B cell (primary cell): Measurements from ENCODE around the gene CALML6. TPM values are rescaled to one million over a fixed set of nuclear protein-coding genes. Genes with fewer than 3 reads are reported as not detected.

Experiments used
- ATAC-seq: fragments of 200-7000 bp; cut with Tn5 transposase; one replicate; pipeline ENCODE4 v1.10.0; 2021; ENCODE audit warnings: low read depth, mild to moderate bottlenecking, moderate number of reproducible peaks, moderate library complexity
- CTCF ChIA-PET: fragments of 350-600 bp; sonication (Branson Sonifier 250); formaldehyde crosslinking; loops from one replicate; lab custom pipeline; 2021; ENCODE audit warnings: antibody characterized with exemption, inconsistent platforms; lab: Charles Lee
- POLR2A ChIA-PET: fragments of 350-600 bp; sonication (Branson Sonifier 250); formaldehyde crosslinking; loops from one replicate; lab custom pipeline; 2021; ENCODE audit warnings: antibody characterized with exemption; lab: Charles Lee
- DNase-seq: peaks from one replicate; pipeline ENCODE4 v3.0.0; 2013
- H2AFZ ChIP-seq: 2 replicates; pipeline ENCODE4 v1.6.1; 2012; ENCODE audit warnings: mild to moderate bottlenecking, low read depth, low read length; ENCODE audit not compliant: insufficient read depth, poor library complexity, severe bottlenecking
- H3K27ac ChIP-seq, 2 donors: 1 replicate in 1 of 2; 2 replicates in 1 of 2; pipeline ENCODE4 v1.5.1; 2012 to 2013; ENCODE audit warnings: low read length in 2 of 2, mild to moderate bottlenecking in 2 of 2, moderate library complexity in 1 of 2
- H3K27me3 ChIP-seq, 4 experiments: fragments of 200-600 bp in 1 of 4; sonication (generic) in 1 of 4; replicated peaks in 1 of 4; 1 replicate in 2 of 4; 2 replicates in 2 of 4; pipeline versions ENCODE4 v1.6.1 to v1.7.0; 2013 to 2016; ENCODE audit warnings: low read length in 3 of 4, mild to moderate bottlenecking in 2 of 4, mixed read lengths in 1 of 4, moderate library complexity in 1 of 4; ENCODE audit not compliant: insufficient read depth in 4 of 4, control insufficient read depth in 3 of 4; ENCODE audit errors: control extremely low read depth in 1 of 4
- H3K36me3 ChIP-seq, 2 experiments: replicated peaks in 1 of 2; 1 replicate in 1 of 2; 2 replicates in 1 of 2; pipeline versions ENCODE4 v1.6.1 to v1.7.1; 2013; ENCODE audit warnings: low read length in 1 of 2; ENCODE audit not compliant: insufficient read depth in 2 of 2, control insufficient read depth in 1 of 2; ENCODE audit errors: control extremely low read depth in 1 of 2, extremely low read depth in 1 of 2
- H3K4me1 ChIP-seq, 2 donors: fragments of 200-600 bp in 1 of 2; sonication (generic) in 1 of 2; 1 replicate in 1 of 2; 2 replicates in 1 of 2; pipeline versions ENCODE4 v1.5.1 to v1.6.1; 2013 to 2017; ENCODE audit warnings: low read length in 2 of 2; ENCODE audit not compliant: control insufficient read depth in 2 of 2, insufficient read depth in 2 of 2
- H3K4me2 ChIP-seq: replicated peaks from 2 replicates; pipeline ENCODE3; 2012; ENCODE audit warnings: mild to moderate bottlenecking, low read depth, low read length; ENCODE audit not compliant: poor library complexity, severe bottlenecking
- H3K4me3 ChIP-seq, 5 experiments: fragments of 200-600 bp in 1 of 5; sonication (generic) in 1 of 5; 1 replicate in 3 of 5; 2 replicates in 2 of 5; pipeline versions ENCODE4 v1.5.1 to v1.7.0; 2011 to 2016; ENCODE audit warnings: low read length in 4 of 5, mild to moderate bottlenecking in 4 of 5, low read depth in 2 of 5, control low read depth in 1 of 5, moderate library complexity in 1 of 5; ENCODE audit not compliant: insufficient read depth in 1 of 5; ENCODE audit errors: control extremely low read depth in 1 of 5, extremely low read depth in 1 of 5
- H3K79me2 ChIP-seq: fragments of 200-600 bp; sonication (generic); one replicate; pipeline ENCODE4 v1.6.0; 2016; ENCODE audit warnings: low read length; ENCODE audit not compliant: control insufficient read depth, insufficient read depth
- H3K9ac ChIP-seq: fragments of 200-600 bp; sonication (generic); 2 replicates; pipeline ENCODE4 v1.6.1; 2017; ENCODE audit warnings: mild to moderate bottlenecking, low read length, moderate library complexity
- H3K9me3 ChIP-seq, 3 donors: one replicate each; pipeline versions ENCODE4 v1.6.1 to v1.7.1; 2013; ENCODE audit warnings: low read length in 2 of 3; ENCODE audit not compliant: control insufficient read depth in 2 of 3, insufficient read depth in 1 of 3; ENCODE audit errors: control extremely low read depth in 1 of 3
- H4K20me1 ChIP-seq: 2 replicates; pipeline ENCODE4 v1.6.0; 2012; ENCODE audit warnings: mild to moderate bottlenecking, low read length; ENCODE audit not compliant: insufficient read depth, control insufficient read depth, poor library complexity, severe bottlenecking
- H3K27ac Mint-ChIP-seq: one replicate; pipeline ENCODE4 v1.8.0; 2021; ENCODE audit warnings: mixed read lengths
- H3K27me3 Mint-ChIP-seq: one replicate; pipeline ENCODE4 v1.8.0; 2021; ENCODE audit warnings: mixed read lengths
- H3K4me1 Mint-ChIP-seq: one replicate; pipeline ENCODE4 v1.8.0; 2021; ENCODE audit warnings: mixed read lengths
- H3K4me3 Mint-ChIP-seq: one replicate; pipeline ENCODE4 v1.8.0; 2021; ENCODE audit warnings: mixed read lengths
- H3K9me3 Mint-ChIP-seq: one replicate; pipeline ENCODE4 v1.8.0; 2022; ENCODE audit warnings: mixed read lengths; ENCODE audit not compliant: insufficient read depth
- EZH2 ChIP-seq: IDR thresholded peaks from 2 replicates; pipeline ENCODE4 v1.6.1; 2012; ENCODE audit warnings: borderline replicate concordance, low read depth, mild to moderate bottlenecking, moderate library complexity, low read length; ENCODE audit not compliant: insufficient read depth, poor library complexity, severe bottlenecking
- WGBS: methylation state at CpG from one replicate; pipeline ENCODE4 v1.1.5; 2013; ENCODE audit warnings: missing lambda C conversion rate; ENCODE audit not compliant: insufficient coverage; 5-methylcytosine and 5-hydroxymethylcytosine counted together
- intact Hi-C: fragments of 100-400 bp; cut with micrococcal nuclease; formaldehyde crosslinking; loops from one replicate; pipeline ENCODE4 v1.10.0; 2022
- polyA plus RNA-seq: library from polyadenylated mRNA; depleted of rRNA; stranded (reverse); fragments of >200 nt; gene quantifications from 2 replicates; pipeline ENCODE4 v1.2.3, GENCODE V29; 2012
- total RNA-seq, 2 donors: library from RNA; stranded (reverse); fragments of 120-200 nt in 1 of 2; gene quantifications; 1 replicate in 1 of 2; 2 replicates in 1 of 2; pipeline versions ENCODE4 v1.2.3 to v1.2.4, GENCODE V29; 2013 to 2022
- TF ChIP-seq, protein P1 (sequence below): fragments of 200-600 bp; IDR thresholded peaks from one replicate; pipeline ENCODE4 v1.8.0; 2022; ENCODE audit warnings: antibody characterized with exemption, mild to moderate bottlenecking

Gene CALML6
- total and polyA plus RNA-seq, 2 donors (not counting 1 experiment from before 2014, with no cell fraction given): 0.64 to 2.0 TPM

DNA sequence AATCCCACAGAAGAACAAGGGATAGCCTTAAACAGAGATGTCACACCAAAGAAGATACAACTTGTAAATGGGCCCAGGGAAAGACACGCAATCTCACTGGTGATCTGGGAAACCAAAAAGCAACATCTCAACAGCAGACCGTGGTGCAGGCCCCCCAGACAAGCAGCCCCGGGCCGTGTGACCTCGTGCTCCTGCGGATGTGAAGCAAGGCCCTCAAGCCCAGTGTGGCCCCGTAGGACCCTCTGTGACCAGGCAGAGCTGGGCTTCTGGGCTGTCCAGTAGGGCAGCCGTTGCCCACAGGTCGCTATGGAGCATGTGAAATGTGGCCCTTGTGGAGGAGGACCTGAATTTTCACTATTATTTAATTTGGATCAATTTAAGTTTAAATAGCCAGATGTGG lies 39.0 kb downstream of the CALML6 start:
- Mint-ChIP-seq H3K27me3 (peaks cover 34% of the 10 kb centered on the region), H3K9me3 (peaks cover 7% of the 10 kb centered on the region), H3K4me1 (no peaks in the 10 kb centered on the region), H3K27ac (no peak overlapping the region), H3K4me3 (no peak overlapping the region)
- no peak overlapping the region for H3K4me2 ChIP-seq
- peaks cover 0 to 17% (median 2%) of the 10 kb centered on the region in 4 experiments for H3K27me3 ChIP-seq
- H3K27ac ChIP-seq: no peak overlapping the region
- H2AFZ ChIP-seq: no peak overlapping the region
- no peak overlapping the region for H3K4me3 ChIP-seq
- ATAC-seq (no peak), DNase-seq (no peak)
- no peaks in the 10 kb centered on the region for H4K20me1 ChIP-seq
- H3K9ac ChIP-seq: no peak overlapping the region
- peaks cover 0 to 16% (median 6%) of the 10 kb centered on the region in 3 donors for H3K9me3 ChIP-seq
- no peak for TF ChIP-seq EZH2
- TF ChIP-seq, protein P1, sequence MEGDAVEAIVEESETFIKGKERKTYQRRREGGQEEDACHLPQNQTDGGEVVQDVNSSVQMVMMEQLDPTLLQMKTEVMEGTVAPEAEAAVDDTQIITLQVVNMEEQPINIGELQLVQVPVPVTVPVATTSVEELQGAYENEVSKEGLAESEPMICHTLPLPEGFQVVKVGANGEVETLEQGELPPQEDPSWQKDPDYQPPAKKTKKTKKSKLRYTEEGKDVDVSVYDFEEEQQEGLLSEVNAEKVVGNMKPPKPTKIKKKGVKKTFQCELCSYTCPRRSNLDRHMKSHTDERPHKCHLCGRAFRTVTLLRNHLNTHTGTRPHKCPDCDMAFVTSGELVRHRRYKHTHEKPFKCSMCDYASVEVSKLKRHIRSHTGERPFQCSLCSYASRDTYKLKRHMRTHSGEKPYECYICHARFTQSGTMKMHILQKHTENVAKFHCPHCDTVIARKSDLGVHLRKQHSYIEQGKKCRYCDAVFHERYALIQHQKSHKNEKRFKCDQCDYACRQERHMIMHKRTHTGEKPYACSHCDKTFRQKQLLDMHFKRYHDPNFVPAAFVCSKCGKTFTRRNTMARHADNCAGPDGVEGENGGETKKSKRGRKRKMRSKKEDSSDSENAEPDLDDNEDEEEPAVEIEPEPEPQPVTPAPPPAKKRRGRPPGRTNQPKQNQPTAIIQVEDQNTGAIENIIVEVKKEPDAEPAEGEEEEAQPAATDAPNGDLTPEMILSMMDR: no peak
- H3K79me2 ChIP-seq: no peaks in the 10 kb centered on the region
- no peaks in the 10 kb centered on the region for H3K36me3 ChIP-seq
- H3K4me1 ChIP-seq: no peaks in the 10 kb centered on the region
- intact Hi-C loops: no loop called here
- CTCF ChIA-PET: no interaction called here
- POLR2A ChIA-PET: no interaction called here
- WGBS: 86% methylated on average over 7 of the region's 9 CpGs

DNA sequence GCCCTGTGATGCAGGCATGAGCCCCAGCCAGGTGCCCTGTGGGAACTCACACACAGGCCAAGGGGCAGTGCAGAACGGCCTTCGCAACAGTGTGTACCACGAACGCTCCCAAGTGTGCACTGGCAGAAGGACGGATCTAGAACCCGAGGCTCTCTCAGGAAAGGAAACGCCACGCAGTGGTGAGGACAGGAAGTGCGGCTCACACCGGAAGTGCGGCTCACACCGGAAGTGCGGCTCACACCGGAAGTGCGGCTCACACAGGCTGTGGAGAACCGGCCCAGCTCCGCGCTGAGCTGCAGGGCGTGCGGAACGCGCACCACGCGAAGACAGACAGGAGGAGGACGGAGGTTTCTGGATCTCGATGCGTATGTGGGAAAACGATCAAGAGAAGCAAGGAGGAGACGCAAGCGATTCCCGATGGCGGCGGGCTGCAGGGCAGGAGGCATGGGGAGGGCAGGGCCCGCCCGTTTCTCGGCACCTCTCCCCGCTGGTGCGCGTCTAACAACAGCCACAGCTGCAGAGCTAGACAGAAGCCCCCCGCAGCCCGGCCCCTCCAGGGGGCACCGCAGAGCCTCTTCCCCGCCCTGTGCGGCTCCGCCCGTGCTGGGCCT lies 39.9 kb downstream of the CALML6 start:
- Histone ChIP-seq H2AFZ (no peak overlapping the region), H3K79me2 (no peaks in the 10 kb centered on the region), H3K9me3 (peaks cover 0 to 16% (median 6%) of the 10 kb centered on the region in 3 donors), H4K20me1 (no peaks in the 10 kb centered on the region), H3K4me2 (no peak overlapping the region), H3K27ac (no peak overlapping the region), H3K4me3 (no peak overlapping the region), H3K27me3 (peaks cover 0 to 20% (median 2%) of the 10 kb centered on the region in 4 experiments), H3K9ac (no peak overlapping the region), H3K36me3 (no peaks in the 10 kb centered on the region), H3K4me1 (no peaks in the 10 kb centered on the region)
- Mint-ChIP-seq H3K9me3 (peaks cover 7% of the 10 kb centered on the region), H3K4me1 (no peaks in the 10 kb centered on the region), H3K27me3 (peaks cover 37% of the 10 kb centered on the region), H3K4me3 (no peak overlapping the region), H3K27ac (no peak overlapping the region)
- no peak for ATAC-seq
- no peak for DNase-seq
- no peak for TF ChIP-seq EZH2
- TF ChIP-seq, protein P1: no peak
- WGBS: 83% methylated on average over 45 of the region's 46 CpGs
- intact Hi-C loops: no loop called here
- ChIA-PET POLR2A (no interaction called here), CTCF (no interaction called here)
